Tibial nerve (tissue), 3 donors: ENCODE results near the gene KCNH1.

Experiments
- POLR2A ChIP-seq, 2 donors: fragments of 450-650 bp; IDR thresholded peaks; one replicate each; pipeline ENCODE4 v1.6.1; 2017; ENCODE audit warnings: antibody characterized with exemption in 2 of 2, mild to moderate bottlenecking in 2 of 2, moderate library complexity in 2 of 2
- TF ChIP-seq, protein P1 (sequence below), 5 experiments: fragments of 200-600 bp in 3 of 5; fragments of 450-650 bp in 2 of 5; sonication (generic) in 3 of 5; IDR thresholded peaks; one replicate each; pipeline ENCODE4 v1.5.1; 2016 to 2019; ENCODE audit warnings: antibody characterized with exemption in 5 of 5, mild to moderate bottlenecking in 3 of 5, moderate library complexity in 2 of 5

GRCh38 chr1:211182746-211183145 lies 48.8 kb upstream of the KCNH1 start:
- TF ChIP-seq, protein P1, sequence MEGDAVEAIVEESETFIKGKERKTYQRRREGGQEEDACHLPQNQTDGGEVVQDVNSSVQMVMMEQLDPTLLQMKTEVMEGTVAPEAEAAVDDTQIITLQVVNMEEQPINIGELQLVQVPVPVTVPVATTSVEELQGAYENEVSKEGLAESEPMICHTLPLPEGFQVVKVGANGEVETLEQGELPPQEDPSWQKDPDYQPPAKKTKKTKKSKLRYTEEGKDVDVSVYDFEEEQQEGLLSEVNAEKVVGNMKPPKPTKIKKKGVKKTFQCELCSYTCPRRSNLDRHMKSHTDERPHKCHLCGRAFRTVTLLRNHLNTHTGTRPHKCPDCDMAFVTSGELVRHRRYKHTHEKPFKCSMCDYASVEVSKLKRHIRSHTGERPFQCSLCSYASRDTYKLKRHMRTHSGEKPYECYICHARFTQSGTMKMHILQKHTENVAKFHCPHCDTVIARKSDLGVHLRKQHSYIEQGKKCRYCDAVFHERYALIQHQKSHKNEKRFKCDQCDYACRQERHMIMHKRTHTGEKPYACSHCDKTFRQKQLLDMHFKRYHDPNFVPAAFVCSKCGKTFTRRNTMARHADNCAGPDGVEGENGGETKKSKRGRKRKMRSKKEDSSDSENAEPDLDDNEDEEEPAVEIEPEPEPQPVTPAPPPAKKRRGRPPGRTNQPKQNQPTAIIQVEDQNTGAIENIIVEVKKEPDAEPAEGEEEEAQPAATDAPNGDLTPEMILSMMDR (IDR thresholded peaks at IDR 0.05), result no peak
- TF ChIP-seq POLR2A (IDR thresholded peaks at IDR 0.05), result no peak
